Activated T-cell treated with anti-CD3 and anti-CD28 coated beads for 24 hours (primary cell): ENCODE measurements around the gene PIGL.
"Not testable (repeated sequence)": the region's sequence is repeated elsewhere in the genome, so short reads cannot be mapped to it uniquely, and the experiment has no call there.

Experiments used
- DNase-seq: peaks from one replicate; pipeline ENCODE4 v3.0.0-alpha.2; 2020; ENCODE audit warnings: low read depth

The PIGL gene

GRCh38 chr17:16273929-16274339 is 56.9 kb downstream of the PIGL start:
- no peak for DNase-seq

GRCh38 chr17:16275024-16275423 is 58.0 kb downstream of the PIGL start:
- DNase-seq: no peak

- no peak for DNase-seq
Measured at GRCh38 chr17:16277163-16277562, 60.2 kb downstream of the PIGL start.

- no peak for DNase-seq
Measured at GRCh38 chr17:16281351-16281750, 64.3 kb downstream of the PIGL start.

GRCh38 chr17:16282522-16282921 is 65.5 kb downstream of the PIGL start:
- DNase-seq: no peak

- DNase-seq: no peak
Measured at GRCh38 chr17:16283705-16284104, 66.7 kb downstream of the PIGL start.

GRCh38 chr17:16285646-16286008 is 68.6 kb downstream of the PIGL start:
- no peak for DNase-seq

- peak; percentile 64 for DNase-seq
Measured at GRCh38 chr17:16286009-16286946, 69.3 kb downstream of the PIGL start.

- no peak for DNase-seq
Measured at GRCh38 chr17:16286947-16287562, 70.0 kb downstream of the PIGL start.

- no peak for DNase-seq
Measured at GRCh38 chr17:16287563-16288027, 70.6 kb downstream of the PIGL start.

GRCh38 chr17:16288860-16289571 is 72.0 kb downstream of the PIGL start:
- no peak for DNase-seq

GRCh38 chr17:16293931-16294330 is 76.9 kb downstream of the PIGL start:
- no peak for DNase-seq

GRCh38 chr17:16294560-16294959 is 77.5 kb downstream of the PIGL start:
- DNase-seq: no peak

- not testable (repeated sequence) for DNase-seq
Measured at GRCh38 chr17:16296072-16296471, 79.1 kb downstream of the PIGL start.

GRCh38 chr17:16297367-16298139 is 80.5 kb downstream of the PIGL start:
- DNase-seq: no peak

GRCh38 chr17:16298140-16298662 is 81.2 kb downstream of the PIGL start:
- no peak for DNase-seq

GRCh38 chr17:16300554-16300953 is 83.5 kb downstream of the PIGL start:
- DNase-seq: no peak

- no peak for DNase-seq
Measured at GRCh38 chr17:16301963-16302855, 85.2 kb downstream of the PIGL start.

GRCh38 chr17:16302856-16303255 is 85.8 kb downstream of the PIGL start:
- DNase-seq: no peak

- DNase-seq: no peak
Measured at GRCh38 chr17:16304830-16305229, 87.8 kb downstream of the PIGL start.

GRCh38 chr17:16306211-16306610 is 89.2 kb downstream of the PIGL start:
- DNase-seq: no peak
